PFSK-1 (cell line): ENCODE data around the gene BRI3BP.

ENCODE experiments used
- FOXP2 ChIP-seq: optimal IDR thresholded peaks from 2 replicates; pipeline ENCODE3; 2011; ENCODE audit warnings: borderline replicate concordance, control low read depth, inconsistent platforms; ENCODE audit not compliant: insufficient read depth; ENCODE audit errors: extremely low read length, extremely low read depth
- POLR2AphosphoS5 ChIP-seq: IDR thresholded peaks from 2 replicates; pipeline ENCODE4 v1.6.1; 2012; ENCODE audit warnings: low read depth, mild to moderate bottlenecking, control low read depth, low read length, moderate library complexity
- REST ChIP-seq, 2 experiments: IDR thresholded peaks; 2 replicates each; pipeline versions ENCODE4 v1.6.1 to v1.8.0; 2011 to 2012; ENCODE audit warnings: low read depth in 2 of 2, low read length in 2 of 2, control low read depth in 1 of 2, inconsistent platforms in 1 of 2, mild to moderate bottlenecking in 1 of 2, moderate library complexity in 1 of 2; ENCODE audit not compliant: insufficient read depth in 1 of 2
- SIN3A ChIP-seq: IDR thresholded peaks from 2 replicates; pipeline ENCODE4 v1.6.1; 2012; ENCODE audit warnings: mild to moderate bottlenecking, low read length, moderate library complexity, borderline replicate concordance; ENCODE audit not compliant: insufficient read depth
- TAF1 ChIP-seq: IDR thresholded peaks from 2 replicates; pipeline ENCODE4 v1.6.1; 2012; ENCODE audit warnings: low read length, control low read depth, borderline replicate concordance; ENCODE audit not compliant: insufficient read depth

Gene BRI3BP

GRCh38 chr12:125029761-125030358 is 36.4 kb downstream of the BRI3BP start:
- no peak for TF ChIP-seq FOXP2
- no peak for TF ChIP-seq REST (IDR thresholded peaks at IDR 0.05; ENCODE audit: insufficient read depth in 1 of 2, low read depth in 2 of 2, low read length in 2 of 2)

GRCh38 chr12:125032466-125033152 is 39.2 kb downstream of the BRI3BP start:
- TF ChIP-seq FOXP2 (no peak), REST (IDR thresholded peaks at IDR 0.05; ENCODE audit: insufficient read depth in 1 of 2, low read depth in 2 of 2, low read length in 2 of 2) (no peak), POLR2AphosphoS5 (no peak), SIN3A (no peak), TAF1 (no peak)

GRCh38 chr12:125033288-125033687 is 39.8 kb downstream of the BRI3BP start:
- TF ChIP-seq SIN3A: no peak
- no peak for TF ChIP-seq FOXP2
- no peak for TF ChIP-seq REST (IDR thresholded peaks at IDR 0.05; ENCODE audit: insufficient read depth in 1 of 2, low read depth in 2 of 2, low read length in 2 of 2)
- TF ChIP-seq TAF1: no peak
- no peak for TF ChIP-seq POLR2AphosphoS5

- no peak for TF ChIP-seq SIN3A
- no peak for TF ChIP-seq POLR2AphosphoS5
- TF ChIP-seq REST (IDR thresholded peaks at IDR 0.05; ENCODE audit: insufficient read depth in 1 of 2, low read depth in 2 of 2, low read length in 2 of 2): no peak
- no peak for TF ChIP-seq TAF1
- no peak for TF ChIP-seq FOXP2
Observed at GRCh38 chr12:125038976-125039625, 45.7 kb downstream of the BRI3BP start.
